ENCODE measurements around the gene POLN. TPM values are rescaled to one million over a fixed set of nuclear protein-coding genes. Genes with fewer than 3 reads are reported as not detected.
A peak's percentile ranks its signal among the peaks of the same experiment; 100 is the strongest.

The POLN gene
- total RNA-seq, 4 donors from 2014 or later, result 0.26 to 5.8 (median 5.5) TPM; not detected in 1

DNA sequence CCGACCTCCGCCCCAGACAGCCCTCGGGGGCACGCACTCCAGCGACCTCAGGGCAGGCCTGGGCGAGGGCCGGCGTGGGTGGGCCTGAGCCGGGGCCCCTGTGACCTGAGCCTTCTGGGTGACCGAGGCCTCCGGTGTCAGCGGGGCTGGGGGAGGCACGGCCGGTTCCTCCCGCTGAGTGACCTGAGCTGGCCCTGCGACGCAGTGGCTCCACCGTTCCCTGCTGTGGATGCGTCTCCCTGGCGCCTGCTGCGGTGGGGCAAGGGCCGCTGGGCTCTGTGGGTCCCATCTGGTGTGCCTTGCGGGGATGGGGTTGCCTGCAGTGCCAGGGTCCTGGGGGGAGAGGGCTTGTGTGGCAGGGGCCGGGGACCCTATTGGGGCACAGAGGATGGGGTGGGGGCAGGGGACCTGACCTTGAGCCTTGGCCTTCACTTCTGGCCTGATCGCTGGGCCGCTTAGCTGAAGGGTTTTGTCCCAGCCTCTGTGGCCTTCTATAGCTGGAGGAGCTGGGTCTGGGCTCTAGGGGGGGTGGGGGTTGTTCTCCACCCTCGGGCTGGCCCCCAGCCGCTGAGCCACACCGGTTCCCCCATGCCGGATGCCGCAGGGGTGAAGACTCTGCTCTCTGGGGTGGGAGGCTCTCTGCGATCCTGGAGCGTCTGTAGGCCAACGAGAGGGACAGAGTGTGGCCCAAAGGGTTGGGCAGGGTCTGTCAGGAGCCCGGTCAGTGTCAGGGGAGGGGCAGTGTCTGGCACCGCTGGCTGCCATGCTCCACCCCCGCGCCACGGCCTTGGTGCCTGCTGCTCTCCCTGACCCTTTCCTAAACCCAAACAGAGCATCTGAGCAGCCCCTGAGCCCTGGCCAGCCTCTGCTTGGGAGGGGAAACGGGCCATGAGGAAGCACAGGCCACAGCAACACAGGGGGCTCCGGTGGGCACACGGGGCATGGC is 180.5 kb downstream of the POLN start:
- Histone ChIP-seq H3K36me3 (no peaks in the 10 kb centered on the region), H3K4me3 (no peak overlapping the region), H3K4me1 (peaks cover 0 to 7% of the 10 kb centered on the region in 2 donors), H3K27me3 (peaks cover 5 to 19% of the 10 kb centered on the region in 2 donors), H3K27ac (no peak overlapping the region), H3K9me3 (no peaks in the 10 kb centered on the region)
- no peak for TF ChIP-seq POLR2A (IDR thresholded peaks at IDR 0.05)
- TF ChIP-seq, protein P1, sequence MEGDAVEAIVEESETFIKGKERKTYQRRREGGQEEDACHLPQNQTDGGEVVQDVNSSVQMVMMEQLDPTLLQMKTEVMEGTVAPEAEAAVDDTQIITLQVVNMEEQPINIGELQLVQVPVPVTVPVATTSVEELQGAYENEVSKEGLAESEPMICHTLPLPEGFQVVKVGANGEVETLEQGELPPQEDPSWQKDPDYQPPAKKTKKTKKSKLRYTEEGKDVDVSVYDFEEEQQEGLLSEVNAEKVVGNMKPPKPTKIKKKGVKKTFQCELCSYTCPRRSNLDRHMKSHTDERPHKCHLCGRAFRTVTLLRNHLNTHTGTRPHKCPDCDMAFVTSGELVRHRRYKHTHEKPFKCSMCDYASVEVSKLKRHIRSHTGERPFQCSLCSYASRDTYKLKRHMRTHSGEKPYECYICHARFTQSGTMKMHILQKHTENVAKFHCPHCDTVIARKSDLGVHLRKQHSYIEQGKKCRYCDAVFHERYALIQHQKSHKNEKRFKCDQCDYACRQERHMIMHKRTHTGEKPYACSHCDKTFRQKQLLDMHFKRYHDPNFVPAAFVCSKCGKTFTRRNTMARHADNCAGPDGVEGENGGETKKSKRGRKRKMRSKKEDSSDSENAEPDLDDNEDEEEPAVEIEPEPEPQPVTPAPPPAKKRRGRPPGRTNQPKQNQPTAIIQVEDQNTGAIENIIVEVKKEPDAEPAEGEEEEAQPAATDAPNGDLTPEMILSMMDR (IDR thresholded peaks at IDR 0.05), result no peak
- no peak for DNase-seq
- intact Hi-C loops (cut with DNase I; ENCODE audit: low total_unique reads), result no loop called here

DNA sequence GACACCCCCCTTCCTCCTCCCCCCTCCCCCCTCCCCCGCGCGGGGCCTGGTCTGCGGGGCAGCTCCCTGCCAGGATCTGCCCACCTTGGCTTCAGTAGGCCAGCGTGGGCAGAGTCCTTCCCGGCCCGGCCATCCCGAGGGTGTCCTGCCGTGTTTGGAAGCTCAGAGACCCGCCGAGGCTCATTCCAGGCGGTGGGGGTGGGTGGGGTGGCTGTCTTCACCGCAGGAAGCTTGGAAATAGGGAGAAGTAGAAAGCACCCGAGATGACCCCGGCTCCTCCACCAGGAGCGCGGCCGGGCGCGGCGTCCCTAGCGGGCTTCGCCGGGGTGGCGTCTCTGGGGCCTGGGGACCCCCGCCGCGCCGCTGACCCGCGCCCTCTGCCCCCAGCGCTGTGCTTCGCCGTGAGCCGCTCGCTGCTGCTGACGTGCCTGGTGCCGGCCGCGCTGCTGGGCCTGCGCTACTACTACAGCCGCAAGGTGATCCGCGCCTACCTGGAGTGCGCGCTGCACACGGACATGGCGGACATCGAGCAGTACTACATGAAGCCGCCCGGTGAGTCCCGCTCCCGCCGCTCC is 181.2 kb downstream of the POLN start:
- DNase-seq, result no peak
- Histone ChIP-seq H3K4me3 (no peak overlapping the region), H3K4me1 (peaks cover 0 to 7% of the 10 kb centered on the region in 2 donors), H3K27ac (no peak overlapping the region), H3K27me3 (peaks cover 5 to 19% of the 10 kb centered on the region in 2 donors), H3K9me3 (no peaks in the 10 kb centered on the region), H3K36me3 (no peaks in the 10 kb centered on the region)
- no peak for TF ChIP-seq POLR2A (IDR thresholded peaks at IDR 0.05)
- TF ChIP-seq, protein P1 (IDR thresholded peaks at IDR 0.05), result no peak
- intact Hi-C loops (cut with DNase I; ENCODE audit: low total_unique reads), result no loop called here

DNA sequence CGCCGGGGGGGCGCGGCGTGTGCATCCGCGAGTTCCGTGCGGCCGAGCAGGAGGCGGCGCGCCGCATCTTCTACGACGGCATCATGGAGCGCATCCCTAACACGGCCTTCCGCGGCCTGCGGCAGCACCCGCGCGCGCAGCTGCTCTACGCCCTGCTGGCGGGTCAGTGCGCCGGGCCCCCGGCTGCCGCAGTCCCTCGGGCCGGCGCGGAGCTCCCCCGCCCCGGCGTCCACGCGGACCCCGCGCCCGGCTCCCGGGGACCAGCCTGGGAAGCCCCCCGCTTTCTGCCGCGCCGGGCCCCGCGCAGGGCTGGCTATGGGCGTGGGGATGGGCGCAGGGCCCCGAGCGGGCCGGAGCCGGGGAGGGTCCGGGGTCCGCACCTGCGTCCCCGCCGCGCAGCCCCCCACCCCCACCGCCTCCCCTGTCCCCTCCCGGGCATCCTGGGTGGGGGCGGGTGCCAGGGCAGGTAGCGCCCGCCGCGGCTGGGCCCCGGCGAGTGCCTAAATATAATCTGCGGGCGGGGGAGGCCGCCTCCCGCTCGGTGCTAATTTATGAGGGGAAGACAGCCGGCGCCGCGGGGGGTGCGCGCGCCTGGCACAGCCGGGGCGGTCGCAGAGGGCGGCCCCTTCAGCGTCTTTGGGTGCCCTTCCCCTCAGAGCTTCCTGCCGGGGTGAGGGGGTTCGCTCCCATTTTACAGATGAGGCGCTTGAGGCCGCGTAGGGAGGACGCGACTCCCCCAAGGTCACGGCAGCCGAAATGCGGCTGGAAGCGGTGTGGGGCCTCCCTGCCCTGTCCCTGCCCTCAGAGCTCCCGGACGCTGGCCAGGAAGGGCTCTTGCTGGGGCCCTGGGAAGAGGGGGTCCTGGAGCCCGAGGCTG is 182.0 kb downstream of the POLN start:
- Histone ChIP-seq H3K4me3 (no peak overlapping the region), H3K9me3 (no peaks in the 10 kb centered on the region), H3K27ac (no peak overlapping the region), H3K4me1 (peaks cover 0 to 7% of the 10 kb centered on the region in 2 donors), H3K36me3 (no peaks in the 10 kb centered on the region), H3K27me3 (peaks cover 5 to 19% of the 10 kb centered on the region in 2 donors)
- intact Hi-C loops (cut with DNase I; ENCODE audit: low total_unique reads), result no loop called here
- no peak for DNase-seq
- no peak for TF ChIP-seq POLR2A (IDR thresholded peaks at IDR 0.05)

DNA sequence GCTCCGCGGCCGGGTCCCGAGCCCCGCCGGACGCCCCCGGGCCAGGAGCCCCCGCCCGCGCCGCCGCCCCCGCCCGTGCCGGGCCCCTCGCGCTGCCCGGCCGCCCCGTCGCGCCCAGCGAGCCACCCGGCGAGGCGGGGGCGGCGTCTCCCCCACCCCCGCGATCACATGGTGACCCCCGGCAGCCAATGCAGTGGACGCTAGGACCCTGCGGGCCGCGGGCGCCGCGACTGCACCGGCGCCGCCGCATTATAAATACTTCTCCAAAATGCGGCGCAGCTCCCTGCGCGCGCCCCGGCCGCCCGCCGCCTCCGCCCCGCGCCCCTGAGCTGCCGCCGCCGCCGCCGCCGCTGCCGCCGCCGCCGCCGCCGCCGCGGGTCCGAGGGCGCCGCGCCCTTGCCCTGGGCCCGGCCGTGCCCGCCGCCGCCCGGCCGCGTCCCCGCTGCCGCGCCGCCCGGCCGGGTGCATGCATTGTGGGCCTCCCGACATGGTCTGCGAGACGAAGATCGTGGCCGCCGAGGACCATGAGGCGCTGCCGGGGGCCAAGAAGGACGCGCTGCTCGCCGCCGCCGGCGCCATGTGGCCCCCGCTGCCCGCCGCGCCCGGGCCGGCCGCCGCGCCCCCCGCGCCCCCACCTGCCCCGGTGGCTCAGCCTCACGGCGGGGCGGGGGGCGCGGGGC is 182.7 kb downstream of the POLN start, which contains the start of gene NAT8L:
Gene NAT8L (plus strand): TSS at position 282 of the 680 bp plus-strand sequence. CDS start 185 bp downstream, at position 467.
- intact Hi-C loops (cut with DNase I; ENCODE audit: low total_unique reads), result no loop called here
- H3K4me3 ChIP-seq, result peak within 1 kb of the TSS in 1 of 2 donors; percentile 35
- no peaks in the 10 kb centered on the region for H3K36me3 ChIP-seq
- no peaks in the 10 kb centered on the region for H3K9me3 ChIP-seq
- peaks cover 5 to 19% of the 10 kb centered on the region in 2 donors for H3K27me3 ChIP-seq
- DNase-seq, result no peak
- no peak for TF ChIP-seq POLR2A (IDR thresholded peaks at IDR 0.05)
- TF ChIP-seq, protein P1 (IDR thresholded peaks at IDR 0.05), result no peak
- peaks cover 0 to 7% of the 10 kb centered on the region in 2 donors for H3K4me1 ChIP-seq
- H3K27ac ChIP-seq, result no peak within 1 kb of the TSS

Data from uterus (tissue), 4 donors.